DOHH2 (cell line): ENCODE measurements around the gene FBLN7.

Experiments used
- H3F3A ChIP-seq: fragments of 200-600 bp; sonication (generic), shearing (Covaris generic); 2 replicates; pipeline ENCODE4 v1.6.0; 2016; ENCODE audit warnings: antibody characterized with exemption, mild to moderate bottlenecking; ENCODE audit not compliant: control insufficient read depth, insufficient read depth
- H3K27ac ChIP-seq: fragments of 200-600 bp; sonication (generic); 2 replicates; pipeline ENCODE4 v1.5.1; 2014; ENCODE audit warnings: low read depth, mild to moderate bottlenecking, low read length, moderate library complexity
- H3K27me3 ChIP-seq: fragments of 200-600 bp; sonication (generic); 2 replicates; pipeline ENCODE4 v1.6.1; 2014; ENCODE audit warnings: mild to moderate bottlenecking, low read length, mixed read lengths; ENCODE audit not compliant: control insufficient read depth
- H3K36me3 ChIP-seq: fragments of 200-600 bp; sonication (generic); 2 replicates; pipeline ENCODE4 v1.6.1; 2014; ENCODE audit warnings: mild to moderate bottlenecking, low read length, moderate library complexity, mixed read lengths; ENCODE audit not compliant: control insufficient read depth
- H3K4me1 ChIP-seq: fragments of 200-600 bp; sonication (generic); 2 replicates; pipeline ENCODE4 v1.6.1; 2014; ENCODE audit warnings: mild to moderate bottlenecking, low read length, mixed read lengths; ENCODE audit not compliant: control insufficient read depth
- H3K4me2 ChIP-seq: fragments of 200-600 bp; sonication (generic); 2 replicates; pipeline ENCODE4 v1.6.0; 2014; ENCODE audit warnings: mild to moderate bottlenecking, low read length, moderate library complexity
- H3K4me3 ChIP-seq: fragments of 200-600 bp; sonication (generic); 2 replicates; pipeline ENCODE4 v1.5.1; 2014; ENCODE audit warnings: mild to moderate bottlenecking, low read length, mixed read lengths
- H3K79me2 ChIP-seq: fragments of 200-600 bp; sonication (generic); 2 replicates; pipeline ENCODE4 v1.6.1; 2014; ENCODE audit warnings: mild to moderate bottlenecking, low read length, mixed read lengths; ENCODE audit not compliant: control insufficient read depth
- H3K9me2 ChIP-seq: fragments of 200-600 bp; sonication (generic); replicated peaks from 2 replicates; pipeline ENCODE4 v1.6.1; 2014; ENCODE audit warnings: mild to moderate bottlenecking, low read length, mixed read lengths; ENCODE audit not compliant: control insufficient read depth
- H3K9me3 ChIP-seq: fragments of 200-600 bp; sonication (generic); 2 replicates; pipeline ENCODE4 v1.6.1; 2014; ENCODE audit warnings: antibody characterized with exemption, low read length, mixed read lengths; ENCODE audit not compliant: control insufficient read depth, insufficient read depth
- H4K20me1 ChIP-seq: fragments of 200-600 bp; sonication (generic); 2 replicates; pipeline ENCODE4 v1.6.0; 2014; ENCODE audit warnings: low read depth, mild to moderate bottlenecking, antibody characterized with exemption, low read length, moderate library complexity; ENCODE audit not compliant: control insufficient read depth, insufficient read depth
- EZH2phosphoT487 ChIP-seq: fragments of 200-600 bp; sonication (generic); IDR thresholded peaks from 2 replicates; pipeline ENCODE4 v1.6.1; 2017; ENCODE audit warnings: borderline replicate concordance, mild to moderate bottlenecking, antibody characterized with exemption, low read length, moderate library complexity, mixed read lengths
- TF ChIP-seq, protein P1 (sequence below): fragments of 200-600 bp; sonication (generic); IDR thresholded peaks from one replicate; pipeline ENCODE4 v1.5.1; 2014; ENCODE audit warnings: antibody characterized with exemption, mild to moderate bottlenecking, low read depth, low read length; ENCODE audit not compliant: poor library complexity, severe bottlenecking

The FBLN7 gene

DNA sequence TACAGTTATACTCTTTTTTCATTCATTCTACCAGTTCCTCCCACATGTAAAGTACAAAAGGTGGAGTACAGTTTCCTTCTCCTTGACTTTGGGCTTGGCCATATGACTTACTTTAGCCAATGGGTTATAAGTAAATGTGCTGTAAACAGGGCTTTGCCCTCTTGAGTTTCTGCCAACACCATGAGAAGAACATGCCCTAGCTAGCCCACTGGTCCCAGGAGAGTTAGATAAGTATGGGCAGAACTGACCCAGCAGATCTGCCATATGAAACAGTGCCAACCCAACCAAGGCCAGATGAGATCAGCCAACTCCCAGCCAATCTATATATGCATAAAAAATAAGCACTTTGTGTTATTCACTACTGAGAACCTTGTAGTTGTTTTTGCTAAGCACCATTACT is 91.2 kb downstream of the FBLN7 start:
- H4K20me1 ChIP-seq, result no peaks in the 10 kb centered on the region
- H3K4me3 ChIP-seq, result no peak overlapping the region
- H3F3A ChIP-seq, result 0 out of 2 replicates have a peak, but pooled peaks cover 4% of the 10 kb centered on the region
- H3K36me3 ChIP-seq, result peaks cover 87% of the 10 kb centered on the region
- H3K4me1 ChIP-seq, result no peaks in the 10 kb centered on the region
- H3K9me3 ChIP-seq, result no peaks in the 10 kb centered on the region
- no peak overlapping the region for H3K4me2 ChIP-seq
- no peak for TF ChIP-seq EZH2phosphoT487
- TF ChIP-seq, protein P1, sequence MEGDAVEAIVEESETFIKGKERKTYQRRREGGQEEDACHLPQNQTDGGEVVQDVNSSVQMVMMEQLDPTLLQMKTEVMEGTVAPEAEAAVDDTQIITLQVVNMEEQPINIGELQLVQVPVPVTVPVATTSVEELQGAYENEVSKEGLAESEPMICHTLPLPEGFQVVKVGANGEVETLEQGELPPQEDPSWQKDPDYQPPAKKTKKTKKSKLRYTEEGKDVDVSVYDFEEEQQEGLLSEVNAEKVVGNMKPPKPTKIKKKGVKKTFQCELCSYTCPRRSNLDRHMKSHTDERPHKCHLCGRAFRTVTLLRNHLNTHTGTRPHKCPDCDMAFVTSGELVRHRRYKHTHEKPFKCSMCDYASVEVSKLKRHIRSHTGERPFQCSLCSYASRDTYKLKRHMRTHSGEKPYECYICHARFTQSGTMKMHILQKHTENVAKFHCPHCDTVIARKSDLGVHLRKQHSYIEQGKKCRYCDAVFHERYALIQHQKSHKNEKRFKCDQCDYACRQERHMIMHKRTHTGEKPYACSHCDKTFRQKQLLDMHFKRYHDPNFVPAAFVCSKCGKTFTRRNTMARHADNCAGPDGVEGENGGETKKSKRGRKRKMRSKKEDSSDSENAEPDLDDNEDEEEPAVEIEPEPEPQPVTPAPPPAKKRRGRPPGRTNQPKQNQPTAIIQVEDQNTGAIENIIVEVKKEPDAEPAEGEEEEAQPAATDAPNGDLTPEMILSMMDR, result no peak
- no peaks in the 10 kb centered on the region for H3K27me3 ChIP-seq
- no peaks in the 10 kb centered on the region for H3K9me2 ChIP-seq
- H3K79me2 ChIP-seq, result peaks cover 2% of the 10 kb centered on the region; the same call in 1 of the 2 replicates
- no peak overlapping the region for H3K27ac ChIP-seq

DNA sequence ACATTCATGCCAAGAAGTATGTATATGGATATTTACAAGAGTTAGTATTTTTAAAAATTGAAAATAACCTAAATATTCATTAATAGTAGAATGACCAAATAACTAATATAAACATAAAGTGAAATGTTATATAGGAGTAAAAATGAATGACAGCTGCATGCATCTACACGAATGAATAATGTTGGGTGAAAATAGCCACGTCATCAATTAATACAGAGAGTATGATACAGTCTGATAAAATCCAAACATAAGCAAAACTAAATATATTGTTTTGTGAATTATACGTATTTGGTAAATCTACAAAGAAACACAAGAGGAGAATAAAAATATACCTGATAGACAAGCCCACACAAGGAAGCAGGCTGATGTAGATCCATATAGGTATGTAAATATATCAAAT is 92.2 kb downstream of the FBLN7 start:
- Histone ChIP-seq H3K4me1 (no peaks in the 10 kb centered on the region), H3K9me3 (no peaks in the 10 kb centered on the region), H3K27ac (no peak overlapping the region), H3K4me3 (no peak overlapping the region), H3K79me2 (peaks cover 2% of the 10 kb centered on the region; the same call in 1 of the 2 replicates), H3K36me3 (peaks cover 85% of the 10 kb centered on the region), H3F3A (peaks cover 6% of the 10 kb centered on the region; the same call in 1 of the 2 replicates), H4K20me1 (no peaks in the 10 kb centered on the region), H3K9me2 (no peaks in the 10 kb centered on the region), H3K27me3 (no peaks in the 10 kb centered on the region), H3K4me2 (no peak overlapping the region)
- TF ChIP-seq, protein P1, result no peak
- no peak for TF ChIP-seq EZH2phosphoT487
